NCI-H446 (cell line): ENCODE data around the gene TARS2.

ENCODE experiments used
- DNase-seq, 2 experiments: peaks; one replicate each; lab custom pipeline; 2025; lab: John Stamatoyannopoulos, UW

The TARS2 gene

DNA sequence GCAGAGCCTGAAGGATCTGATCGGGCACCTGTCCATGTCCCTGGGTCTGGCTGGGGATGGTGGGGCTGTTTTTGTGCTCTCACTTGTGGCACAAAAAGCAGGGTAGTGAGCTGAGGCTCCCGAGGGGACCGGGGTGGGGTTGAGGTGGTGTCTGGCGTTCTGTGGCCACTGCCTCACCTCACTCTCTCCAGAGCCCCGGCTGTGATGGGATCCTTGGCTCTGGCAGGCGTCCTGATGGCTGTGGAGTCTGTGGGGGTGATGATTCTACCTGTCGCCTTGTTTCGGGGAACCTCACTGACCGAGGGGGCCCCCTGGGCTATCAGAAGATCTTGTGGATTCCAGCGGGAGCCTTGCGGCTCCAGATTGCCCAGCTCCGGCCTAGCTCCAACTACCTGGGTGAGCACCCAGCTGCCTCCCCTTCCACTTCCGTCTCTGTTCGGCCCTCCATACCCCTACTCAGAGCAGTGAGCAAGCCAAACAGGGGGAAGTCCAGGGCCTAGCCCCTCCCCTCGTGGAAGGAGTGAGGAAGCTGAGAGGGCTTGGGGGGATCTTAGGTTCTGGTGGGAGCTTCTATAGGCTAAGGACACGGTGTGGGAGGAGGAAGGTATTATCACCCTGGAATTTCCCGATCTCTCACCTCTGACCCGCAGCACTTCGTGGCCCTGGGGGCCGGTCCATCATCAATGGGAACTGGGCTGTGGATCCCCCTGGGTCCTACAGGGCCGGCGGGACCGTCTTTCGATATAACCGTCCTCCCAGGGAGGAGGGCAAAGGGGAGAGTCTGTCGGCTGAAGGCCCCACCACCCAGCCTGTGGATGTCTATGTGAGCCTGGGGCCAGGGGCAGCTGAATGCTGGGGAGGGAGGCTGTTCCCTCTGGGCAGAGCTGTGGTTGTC is 69.0 kb downstream of the TARS2 start:
- no peak for DNase-seq

DNA sequence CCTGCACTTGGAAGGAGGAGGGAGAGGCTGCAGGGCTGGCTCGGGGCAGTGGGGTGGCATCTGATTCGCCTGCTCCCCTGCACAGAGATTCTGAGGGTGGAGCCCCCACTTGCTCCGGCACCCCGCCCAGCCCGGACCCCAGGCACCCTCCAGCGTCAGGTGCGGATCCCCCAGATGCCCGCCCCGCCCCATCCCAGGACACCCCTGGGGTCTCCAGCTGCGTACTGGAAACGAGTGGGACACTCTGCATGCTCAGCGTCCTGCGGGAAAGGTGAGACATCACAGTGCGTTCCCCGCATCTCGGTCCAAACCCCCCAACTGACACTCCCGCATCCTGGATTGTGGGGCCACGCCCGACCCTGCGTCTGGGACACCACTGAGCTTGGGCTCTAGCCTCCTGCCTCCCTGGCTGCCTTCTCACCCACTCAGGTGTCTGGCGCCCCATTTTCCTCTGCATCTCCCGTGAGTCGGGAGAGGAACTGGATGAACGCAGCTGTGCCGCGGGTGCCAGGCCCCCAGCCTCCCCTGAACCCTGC is 69.9 kb downstream of the TARS2 start:
- DNase-seq, result no peak
